Measurements from ENCODE around the gene CDC42BPB. TPM values are rescaled to one million over a fixed set of nuclear protein-coding genes. Genes with fewer than 3 reads are reported as not detected.

The CDC42BPB gene
- total and polyA plus RNA-seq, 2 donors (not counting 1 experiment from before 2014, with no cell fraction given) = 44.8 to 98.3 TPM

DNA sequence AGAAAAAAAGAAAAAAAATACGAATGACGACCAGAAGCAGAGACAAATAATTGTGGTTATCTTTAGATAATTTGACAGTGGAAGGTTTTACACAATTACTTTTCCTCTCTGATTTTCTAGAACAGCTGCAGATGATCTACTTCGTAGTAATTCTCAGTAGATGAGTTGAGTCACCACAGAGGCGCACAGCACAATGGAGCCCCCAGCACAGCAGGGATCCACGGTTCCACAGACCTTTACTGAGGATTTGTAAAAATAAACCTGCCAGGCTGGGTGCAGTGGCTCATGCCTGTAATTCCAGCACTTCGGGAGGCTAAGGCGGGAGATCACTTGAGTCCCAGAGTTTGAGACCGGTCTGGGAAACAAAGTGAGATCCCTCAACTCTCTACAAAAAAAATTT, 105.5 kb downstream of the CDC42BPB start:
- peak in 1 of 2 donors; percentile 73 for DNase-seq (ENCODE audit: low read depth in 2 of 2)
- Histone ChIP-seq H3K4me1 (ENCODE audit: control insufficient read depth, extremely low read depth, insufficient read depth, low read length) (no peaks in the 10 kb centered on the region), H2AFZ (ENCODE audit: low read length) (no peak overlapping the region), H3K27ac (ENCODE audit: insufficient read depth, low read length) (no peak overlapping the region), H3K9me3 (ENCODE audit: control insufficient read depth, insufficient read depth, low read depth, low read length) (no peaks in the 10 kb centered on the region), H3K9ac (ENCODE audit: insufficient read depth, low read length) (no peak overlapping the region), H3K27me3 (ENCODE audit: control insufficient read depth, insufficient read depth, low read length) (no peaks in the 10 kb centered on the region), H3K36me3 (ENCODE audit: control insufficient read depth, insufficient read depth, low read length) (peaks cover 44% of the 10 kb centered on the region), H3K4me3 (replicated peaks in 1 of 4; ENCODE audit: control extremely low read depth in 1 of 4, insufficient read depth in 1 of 4, low read depth in 3 of 4, low read length in 4 of 4) (no peak overlapping the region), H4K20me1 (ENCODE audit: control insufficient read depth, extremely low read depth, insufficient read depth, low read length) (no peaks in the 10 kb centered on the region), H3K4me2 (ENCODE audit: extremely low read depth, insufficient read depth, low read length) (no peak overlapping the region), H3K79me2 (ENCODE audit: control insufficient read depth, insufficient read depth, low read length) (no peaks in the 10 kb centered on the region)
- no peak for TF ChIP-seq EZH2 (IDR thresholded peaks at IDR 0.05; ENCODE audit: low read length, missing control alignments)
- TF ChIP-seq, protein P1, sequence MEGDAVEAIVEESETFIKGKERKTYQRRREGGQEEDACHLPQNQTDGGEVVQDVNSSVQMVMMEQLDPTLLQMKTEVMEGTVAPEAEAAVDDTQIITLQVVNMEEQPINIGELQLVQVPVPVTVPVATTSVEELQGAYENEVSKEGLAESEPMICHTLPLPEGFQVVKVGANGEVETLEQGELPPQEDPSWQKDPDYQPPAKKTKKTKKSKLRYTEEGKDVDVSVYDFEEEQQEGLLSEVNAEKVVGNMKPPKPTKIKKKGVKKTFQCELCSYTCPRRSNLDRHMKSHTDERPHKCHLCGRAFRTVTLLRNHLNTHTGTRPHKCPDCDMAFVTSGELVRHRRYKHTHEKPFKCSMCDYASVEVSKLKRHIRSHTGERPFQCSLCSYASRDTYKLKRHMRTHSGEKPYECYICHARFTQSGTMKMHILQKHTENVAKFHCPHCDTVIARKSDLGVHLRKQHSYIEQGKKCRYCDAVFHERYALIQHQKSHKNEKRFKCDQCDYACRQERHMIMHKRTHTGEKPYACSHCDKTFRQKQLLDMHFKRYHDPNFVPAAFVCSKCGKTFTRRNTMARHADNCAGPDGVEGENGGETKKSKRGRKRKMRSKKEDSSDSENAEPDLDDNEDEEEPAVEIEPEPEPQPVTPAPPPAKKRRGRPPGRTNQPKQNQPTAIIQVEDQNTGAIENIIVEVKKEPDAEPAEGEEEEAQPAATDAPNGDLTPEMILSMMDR (conservative IDR thresholded peaks at IDR 0.05 in 1 of 2, IDR thresholded peaks at IDR 0.05 in 1 of 2; ENCODE audit: low read depth in 1 of 2, low read length in 2 of 2) = no peak

DNA sequence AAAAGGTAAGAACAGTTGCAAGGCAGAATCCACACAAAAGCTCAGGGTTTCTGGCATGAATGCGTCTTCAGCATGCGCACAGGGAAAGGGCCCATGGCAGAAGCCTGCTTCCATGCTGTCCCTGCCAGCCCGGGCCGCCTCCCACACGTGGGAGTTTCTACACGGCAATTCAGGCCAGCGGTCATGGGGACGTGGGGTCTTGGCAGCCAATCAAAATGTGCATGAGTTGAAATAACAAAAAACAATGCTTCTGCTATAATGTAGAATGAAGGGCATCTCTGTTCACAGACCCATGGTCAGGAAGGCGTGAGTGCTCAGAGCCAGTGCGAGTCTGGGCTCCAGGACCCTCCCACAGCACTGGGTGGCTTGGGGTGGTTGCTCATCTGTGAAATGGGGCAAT, 106.3 kb downstream of the CDC42BPB start:
- Histone ChIP-seq H3K79me2 (ENCODE audit: control insufficient read depth, insufficient read depth, low read length) (no peaks in the 10 kb centered on the region), H3K27ac (ENCODE audit: insufficient read depth, low read length) (no peak overlapping the region), H3K36me3 (ENCODE audit: control insufficient read depth, insufficient read depth, low read length) (peaks cover 50% of the 10 kb centered on the region), H3K4me3 (replicated peaks in 1 of 4; ENCODE audit: control extremely low read depth in 1 of 4, insufficient read depth in 1 of 4, low read depth in 3 of 4, low read length in 4 of 4) (no peak overlapping the region), H3K9me3 (ENCODE audit: control insufficient read depth, insufficient read depth, low read depth, low read length) (no peaks in the 10 kb centered on the region), H3K27me3 (ENCODE audit: control insufficient read depth, insufficient read depth, low read length) (no peaks in the 10 kb centered on the region), H3K9ac (ENCODE audit: insufficient read depth, low read length) (no peak overlapping the region), H3K4me1 (ENCODE audit: control insufficient read depth, extremely low read depth, insufficient read depth, low read length) (no peaks in the 10 kb centered on the region), H3K4me2 (ENCODE audit: extremely low read depth, insufficient read depth, low read length) (no peak overlapping the region), H2AFZ (ENCODE audit: low read length) (no peak overlapping the region), H4K20me1 (ENCODE audit: control insufficient read depth, extremely low read depth, insufficient read depth, low read length) (no peaks in the 10 kb centered on the region)
- DNase-seq (ENCODE audit: low read depth in 2 of 2) = no peak
- TF ChIP-seq EZH2 (IDR thresholded peaks at IDR 0.05; ENCODE audit: low read length, missing control alignments) = no peak
- TF ChIP-seq, protein P1 (conservative IDR thresholded peaks at IDR 0.05 in 1 of 2, IDR thresholded peaks at IDR 0.05 in 1 of 2; ENCODE audit: low read depth in 1 of 2, low read length in 2 of 2) = no peak

DNA sequence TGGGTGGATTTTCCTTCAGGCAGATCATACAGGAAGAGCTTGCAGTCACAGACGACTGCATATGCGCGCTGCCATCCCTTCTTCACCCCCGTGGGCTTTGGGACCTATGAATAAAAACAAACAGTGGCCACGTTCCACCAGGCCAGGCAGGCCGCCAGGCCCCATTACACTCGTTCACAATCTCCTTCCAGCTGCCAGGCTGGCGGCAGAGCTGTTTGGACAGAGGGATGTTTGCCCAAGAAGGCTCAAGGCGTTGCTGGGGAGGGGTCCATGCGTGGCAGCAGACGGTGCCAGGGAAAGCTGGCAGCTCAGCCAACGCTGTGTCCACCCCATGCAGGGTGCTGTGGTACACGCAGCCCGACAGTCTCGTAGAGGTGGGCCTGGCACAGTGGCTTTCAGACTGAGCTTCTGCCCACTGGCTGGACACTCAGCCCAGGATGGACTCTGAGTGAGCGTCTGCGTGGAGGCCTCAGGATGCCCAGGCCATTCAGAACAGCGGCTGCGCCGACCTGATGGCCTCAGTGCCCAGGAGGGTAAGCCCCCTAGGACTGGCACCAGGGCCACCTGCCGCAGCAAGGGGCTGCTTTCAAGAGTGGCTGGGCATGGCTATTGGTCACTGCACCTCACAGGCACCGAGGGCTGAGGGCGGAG, 107.4 kb downstream of the CDC42BPB start:
- no peak for TF ChIP-seq EZH2 (IDR thresholded peaks at IDR 0.05; ENCODE audit: low read length, missing control alignments)
- TF ChIP-seq, protein P1 (conservative IDR thresholded peaks at IDR 0.05 in 1 of 2, IDR thresholded peaks at IDR 0.05 in 1 of 2; ENCODE audit: low read depth in 1 of 2, low read length in 2 of 2) = no peak
- no peaks in the 10 kb centered on the region for H3K27me3 ChIP-seq (ENCODE audit: control insufficient read depth, insufficient read depth, low read length)
- no peak overlapping the region for H3K9ac ChIP-seq (ENCODE audit: insufficient read depth, low read length)
- no peaks in the 10 kb centered on the region for H3K9me3 ChIP-seq (ENCODE audit: control insufficient read depth, insufficient read depth, low read depth, low read length)
- peaks cover 54% of the 10 kb centered on the region for H3K36me3 ChIP-seq (ENCODE audit: control insufficient read depth, insufficient read depth, low read length)
- peak; percentile 32 to 55 for DNase-seq (ENCODE audit: low read depth in 2 of 2)
- no peak overlapping the region for H2AFZ ChIP-seq (ENCODE audit: low read length)
- H3K4me3 ChIP-seq (replicated peaks in 1 of 4; ENCODE audit: control extremely low read depth in 1 of 4, insufficient read depth in 1 of 4, low read depth in 3 of 4, low read length in 4 of 4) = no peak overlapping the region
- no peaks in the 10 kb centered on the region for H3K4me1 ChIP-seq (ENCODE audit: control insufficient read depth, extremely low read depth, insufficient read depth, low read length)
- H4K20me1 ChIP-seq (ENCODE audit: control insufficient read depth, extremely low read depth, insufficient read depth, low read length) = no peaks in the 10 kb centered on the region
- H3K4me2 ChIP-seq (ENCODE audit: extremely low read depth, insufficient read depth, low read length) = no peak overlapping the region
- H3K27ac ChIP-seq (ENCODE audit: insufficient read depth, low read length) = no peak overlapping the region
- no peaks in the 10 kb centered on the region for H3K79me2 ChIP-seq (ENCODE audit: control insufficient read depth, insufficient read depth, low read length)

Data from fibroblast of lung (primary cell).